Ovary (tissue), 9 donors: ENCODE data around the gene ANXA9. TPM values are rescaled to one million over a fixed set of nuclear protein-coding genes. Genes with fewer than 3 reads are reported as not detected.

Source experiments
- DNase-seq, 5 donors: peaks; one replicate each; pipeline ENCODE4 v3.0.0-alpha.2; 2019 to 2020
- H3K27ac ChIP-seq, 2 donors: fragments of 200-600 bp; one replicate each; pipeline versions ENCODE4 v1.5.1 to v1.8.0; 2019 to 2022
- H3K27me3 ChIP-seq: fragments of 200-600 bp; one replicate; pipeline ENCODE4 v1.8.0; 2022
- H3K36me3 ChIP-seq: fragments of 200-600 bp; sonication (generic); one replicate; pipeline ENCODE4 v1.5.1; 2019
- H3K4me1 ChIP-seq: one replicate; pipeline ENCODE4 v1.8.1; 2013; ENCODE audit warnings: mild to moderate bottlenecking, moderate library complexity; ENCODE audit not compliant: insufficient read depth
- H3K4me3 ChIP-seq: fragments of 200-600 bp; sonication (generic); one replicate; pipeline ENCODE4 v1.5.1; 2017
- H3K9me3 ChIP-seq, 2 donors: fragments of 200-600 bp in 1 of 2; sonication (generic) in 1 of 2; one replicate each; pipeline versions ENCODE4 v1.5.1 to v1.8.1; 2013 to 2019; ENCODE audit warnings: mild to moderate bottlenecking in 1 of 2, moderate library complexity in 1 of 2
- CTCF ChIP-seq, 3 donors: fragments of 450-650 bp in 2 of 3; fragments of 200-600 bp in 1 of 3; IDR thresholded peaks; one replicate each; pipeline versions ENCODE4 v1.5.1 to v1.8.0; 2016 to 2022; ENCODE audit warnings: antibody characterized with exemption in 3 of 3, mild to moderate bottlenecking in 1 of 3
- EP300 ChIP-seq: sonication (generic); formaldehyde crosslinking; IDR thresholded peaks from one replicate; pipeline ENCODE4 v1.6.1; 2017; ENCODE audit warnings: antibody characterized with exemption
- POLR2A ChIP-seq: fragments of 450-650 bp; IDR thresholded peaks from one replicate; pipeline ENCODE4 v1.6.1; 2017; ENCODE audit warnings: antibody characterized with exemption, mild to moderate bottlenecking, moderate library complexity
- WGBS, 3 donors: extraction: QIAGEN DNeasy Blood & Tissue Kit in 1 of 3; methylation state at CpG; one replicate each; pipeline versions ENCODE4 v1.1.5 to v1.1.7; 2013 to 2017; 5-methylcytosine and 5-hydroxymethylcytosine counted together
- intact Hi-C, 4 donors: fragments of 100-400 bp; cut with DNase I; formaldehyde crosslinking; loops; one replicate each; pipeline versions ENCODE4 v1.11.0 to v1.15.1; 2022 to 2023
- polyA plus RNA-seq, 2 donors: library from polyadenylated mRNA; stranded (reverse); fragments of 200-250 nt in 1 of 2; fragments of 350-450 nt in 1 of 2; fragmentation: Illumina TruSeq in 1 of 2; extraction: RNeasy Lipid Tissue Mini Kit (QIAGEN cat#74804) in 1 of 2; gene quantifications; one replicate each; pipeline ENCODE4 v1.2.3, GENCODE V29; 2013 to 2014
- total RNA-seq, 7 donors: library from RNA; depleted of rRNA in 2 of 7; stranded (reverse); fragments of >200 nt in 2 of 7; fragmentation: NEBNext Ultra II Directional in 3 of 7; extraction: Animal tissue kit (Norgen Biotek cat#: 25700) in 3 of 7; gene quantifications; one replicate each; pipeline versions ENCODE4 v1.1.0 to v1.2.4, GENCODE V29; 2016 to 2023
- donor health status: DM: no; HTN: no; CAD: no; lungs with moderate emphysema.
- donor health status: DM: no; HTN: no; CAD: no.
- donor health status: Bipolar disorder and iron deficiency.
- donor health status: DM: yes; HTN: yes; CAD: no.
- donor health status: DM: no; HTN: no; CAD: no.
- donor health status: DM: yes; HTN: yes; CAD: no.

The ANXA9 gene
- total and polyA plus RNA-seq, 9 donors = 0.24 to 6.9 (median 0.79) TPM

GRCh38 chr1:150963321-150964163, 18.6 kb upstream of the ANXA9 start:
- intact Hi-C loops = no loop called here
- Histone ChIP-seq H3K9me3 (no peaks in the 10 kb centered on the region), H3K4me1 (no peaks in the 10 kb centered on the region), H3K27ac (no peak overlapping the region), H3K36me3 (no peaks in the 10 kb centered on the region), H3K27me3 (no peaks in the 10 kb centered on the region), H3K4me3 (no peak overlapping the region)
- TF ChIP-seq POLR2A (no peak), EP300 (no peak), CTCF (IDR thresholded peaks at IDR 0.05) (no peak)
- WGBS, 3 donors = 85 to 87% (median 86%) methylated on average over 10 of the region's 10 CpGs
- no peak for DNase-seq

GRCh38 chr1:150964164-150964489, 18.0 kb upstream of the ANXA9 start:
- 71 to 80% (median 78%) methylated on average over 5 of the region's 5 CpGs for WGBS, 3 donors
- intact Hi-C loops = no loop called here
- TF ChIP-seq EP300 (no peak), POLR2A (no peak), CTCF (IDR thresholded peaks at IDR 0.05) (no peak)
- Histone ChIP-seq H3K9me3 (no peaks in the 10 kb centered on the region), H3K36me3 (no peaks in the 10 kb centered on the region), H3K4me3 (no peak overlapping the region), H3K27me3 (no peaks in the 10 kb centered on the region), H3K4me1 (no peaks in the 10 kb centered on the region), H3K27ac (no peak overlapping the region)
- no peak for DNase-seq

- Histone ChIP-seq H3K4me3 (no peak overlapping the region), H3K4me1 (peaks cover 2% of the 10 kb centered on the region), H3K27me3 (no peaks in the 10 kb centered on the region), H3K27ac (no peak overlapping the region), H3K36me3 (no peaks in the 10 kb centered on the region), H3K9me3 (no peaks in the 10 kb centered on the region)
- intact Hi-C loops = no loop called here
- DNase-seq = no peak
- no peak for TF ChIP-seq CTCF (IDR thresholded peaks at IDR 0.05)
- WGBS, 3 donors = 83% methylated on average over 4 of the region's 4 CpGs
These were observed 16.5 kb upstream of the ANXA9 start for GRCh38 chr1:150965605-150966004.

GRCh38 chr1:150966011-150966410, 16.1 kb upstream of the ANXA9 start:
- TF ChIP-seq EP300 (no peak), POLR2A (no peak), CTCF (IDR thresholded peaks at IDR 0.05) (no peak)
- DNase-seq = no peak
- Histone ChIP-seq H3K36me3 (no peaks in the 10 kb centered on the region), H3K4me1 (peaks cover 6% of the 10 kb centered on the region), H3K4me3 (no peak overlapping the region), H3K27me3 (no peaks in the 10 kb centered on the region), H3K27ac (no peak overlapping the region), H3K9me3 (no peaks in the 10 kb centered on the region)
- 52 to 67% (median 61%) methylated on average over 6 of the region's 6 CpGs for WGBS, 3 donors
- intact Hi-C loops = no loop called here
